Fibroblast of lung (primary cell): ENCODE data around the gene C1QTNF1.

Experiments
- EZH2 ChIP-seq: IDR thresholded peaks from 2 replicates; pipeline ENCODE4 v1.5.1; 2012; ENCODE audit warnings: low read length, control low read depth, mild to moderate bottlenecking; ENCODE audit errors: missing control alignments
- TF ChIP-seq, protein P1 (sequence below), 2 donors: IDR thresholded peaks in 1 of 2; conservative IDR thresholded peaks in 1 of 2; 1 replicate in 1 of 2; 2 replicates in 1 of 2; pipeline ENCODE4 v1.5.1; 2011 to 2012; ENCODE audit warnings: low read length in 2 of 2, control low read depth in 1 of 2, inconsistent platforms in 1 of 2, low read depth in 1 of 2, mild to moderate bottlenecking in 1 of 2

DNA sequence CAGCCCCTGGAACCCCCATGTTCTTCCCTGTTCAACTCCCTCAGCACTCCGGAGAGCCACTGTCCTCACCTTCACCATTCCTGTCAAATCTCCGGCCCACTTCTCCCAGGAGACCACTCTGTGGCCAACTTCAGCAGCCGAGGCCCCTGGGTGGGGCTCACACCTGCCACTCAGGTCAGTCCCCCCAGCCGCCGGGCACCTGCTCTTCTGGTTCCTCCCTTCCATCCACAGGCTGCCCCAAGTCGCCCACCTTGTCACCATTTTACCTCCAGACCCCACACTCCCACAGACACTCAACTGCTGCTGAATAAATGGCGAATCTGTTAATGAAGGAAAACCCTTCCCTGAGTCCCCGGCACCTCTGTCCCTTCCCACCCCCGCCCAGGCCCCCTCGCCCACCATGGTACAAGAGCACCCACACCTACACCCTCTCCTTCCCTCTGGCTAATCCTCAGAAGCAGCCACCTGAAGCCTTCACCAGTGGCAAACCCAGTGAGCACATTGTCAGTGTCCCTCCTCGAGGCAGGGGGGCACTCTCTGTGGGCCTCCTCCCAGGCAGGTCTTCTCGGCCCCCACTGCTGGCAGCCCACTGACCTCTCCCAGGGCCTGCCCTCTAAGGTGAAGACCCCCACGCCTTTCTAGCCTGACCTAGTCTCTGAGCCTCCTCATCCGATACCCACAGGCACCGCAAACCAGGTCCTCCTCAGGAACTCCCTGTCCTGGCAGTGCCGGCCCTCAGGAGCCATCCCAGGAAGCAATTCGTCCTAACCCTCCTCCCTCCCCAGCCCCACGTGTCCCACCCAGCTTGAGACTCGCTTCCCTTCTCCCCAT, 22.6 kb upstream of the C1QTNF1 start:
- TF ChIP-seq, protein P1, sequence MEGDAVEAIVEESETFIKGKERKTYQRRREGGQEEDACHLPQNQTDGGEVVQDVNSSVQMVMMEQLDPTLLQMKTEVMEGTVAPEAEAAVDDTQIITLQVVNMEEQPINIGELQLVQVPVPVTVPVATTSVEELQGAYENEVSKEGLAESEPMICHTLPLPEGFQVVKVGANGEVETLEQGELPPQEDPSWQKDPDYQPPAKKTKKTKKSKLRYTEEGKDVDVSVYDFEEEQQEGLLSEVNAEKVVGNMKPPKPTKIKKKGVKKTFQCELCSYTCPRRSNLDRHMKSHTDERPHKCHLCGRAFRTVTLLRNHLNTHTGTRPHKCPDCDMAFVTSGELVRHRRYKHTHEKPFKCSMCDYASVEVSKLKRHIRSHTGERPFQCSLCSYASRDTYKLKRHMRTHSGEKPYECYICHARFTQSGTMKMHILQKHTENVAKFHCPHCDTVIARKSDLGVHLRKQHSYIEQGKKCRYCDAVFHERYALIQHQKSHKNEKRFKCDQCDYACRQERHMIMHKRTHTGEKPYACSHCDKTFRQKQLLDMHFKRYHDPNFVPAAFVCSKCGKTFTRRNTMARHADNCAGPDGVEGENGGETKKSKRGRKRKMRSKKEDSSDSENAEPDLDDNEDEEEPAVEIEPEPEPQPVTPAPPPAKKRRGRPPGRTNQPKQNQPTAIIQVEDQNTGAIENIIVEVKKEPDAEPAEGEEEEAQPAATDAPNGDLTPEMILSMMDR (conservative IDR thresholded peaks at IDR 0.05 in 1 of 2, IDR thresholded peaks at IDR 0.05 in 1 of 2; ENCODE audit: low read depth in 1 of 2, low read length in 2 of 2) = no peak
- TF ChIP-seq EZH2 = no peak
